ENCODE data around the gene MFGE8.

- TF ChIP-seq CTCF (conservative IDR thresholded peaks at IDR 0.05; ENCODE audit: low read depth, low read length) (no peak), EZH2 (IDR thresholded peaks at IDR 0.05; ENCODE audit: low read length, unreplicated experiment) (no peak), EZH2phosphoT487 (IDR thresholded peaks at IDR 0.05; ENCODE audit: borderline replicate concordance, low read length) (no peak)
These were observed 41.5 kb upstream of the MFGE8 start for GRCh38 chr15:88954431-88955277.

Data from PC-3 (cell line).